NCI-H1092 (cell line): ENCODE results near the gene CMA1.
A peak's percentile ranks its signal among the peaks of the same experiment; 100 is the strongest.
"Not testable (repeated sequence)": the region's sequence is repeated elsewhere in the genome, so short reads cannot be mapped to it uniquely, and the experiment has no call there.

Source experiments
- DNase-seq: peaks from one replicate; lab custom pipeline; 2025; lab: John Stamatoyannopoulos, UW

CMA1 gene, protein sequence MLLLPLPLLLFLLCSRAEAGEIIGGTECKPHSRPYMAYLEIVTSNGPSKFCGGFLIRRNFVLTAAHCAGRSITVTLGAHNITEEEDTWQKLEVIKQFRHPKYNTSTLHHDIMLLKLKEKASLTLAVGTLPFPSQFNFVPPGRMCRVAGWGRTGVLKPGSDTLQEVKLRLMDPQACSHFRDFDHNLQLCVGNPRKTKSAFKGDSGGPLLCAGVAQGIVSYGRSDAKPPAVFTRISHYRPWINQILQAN

DNA sequence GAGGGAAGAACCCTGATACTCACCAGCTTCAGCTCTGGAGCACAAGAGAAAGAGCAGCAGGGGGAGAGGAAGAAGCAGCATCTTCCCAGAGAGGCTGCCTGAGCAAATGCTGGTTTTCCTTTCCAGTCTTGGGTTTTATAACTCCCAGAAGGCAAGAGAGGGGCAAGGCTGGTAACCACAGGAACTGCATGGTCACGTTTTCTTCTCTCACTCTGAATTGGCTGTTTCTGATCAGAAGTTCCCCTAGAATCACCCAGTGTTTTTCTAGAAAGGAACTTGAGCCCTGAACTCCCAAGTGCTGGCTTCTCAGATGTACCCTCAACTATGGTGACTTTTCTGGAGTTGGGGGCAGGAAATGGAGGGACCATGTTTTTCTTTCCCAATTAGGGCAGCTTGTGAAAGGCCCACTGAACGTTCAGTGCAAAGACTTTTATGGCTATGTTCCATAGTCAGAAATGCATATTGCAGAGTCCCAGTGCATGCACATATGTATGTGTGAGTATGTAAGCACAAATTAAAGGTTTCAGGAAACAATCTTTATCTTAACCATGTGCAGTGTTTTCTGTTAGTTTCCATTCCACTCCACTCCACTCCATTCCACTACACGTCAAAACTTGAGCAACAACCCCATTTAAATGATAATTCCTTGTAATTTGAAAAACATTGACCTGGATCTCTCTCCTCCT is at the start of gene CMA1:
Gene CMA1 (minus strand): TSS at position 111 of the 686 bp plus-strand sequence. CDS start 30 bp downstream, at position 81.
- no peak for DNase-seq

DNA sequence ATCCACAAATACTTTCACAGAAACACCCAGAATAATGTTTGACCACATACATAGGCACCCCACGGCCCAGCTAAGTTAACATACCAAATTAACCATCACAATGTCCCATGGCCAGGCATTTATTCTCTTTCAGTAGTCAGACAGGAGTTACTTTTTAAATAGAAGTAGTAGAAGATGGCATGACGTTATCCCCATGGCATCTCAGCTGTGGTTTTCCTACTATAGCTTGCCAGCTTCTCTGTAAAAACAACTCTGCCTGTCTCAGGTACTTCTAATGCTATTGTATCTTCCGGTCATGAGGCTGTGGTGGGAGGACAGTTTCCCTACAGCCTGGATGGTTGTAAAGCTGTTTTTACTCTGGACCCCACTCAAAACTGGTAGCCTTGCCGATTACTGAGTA is 48.7 kb upstream of the CMA1 start:
- DNase-seq = no peak

DNA sequence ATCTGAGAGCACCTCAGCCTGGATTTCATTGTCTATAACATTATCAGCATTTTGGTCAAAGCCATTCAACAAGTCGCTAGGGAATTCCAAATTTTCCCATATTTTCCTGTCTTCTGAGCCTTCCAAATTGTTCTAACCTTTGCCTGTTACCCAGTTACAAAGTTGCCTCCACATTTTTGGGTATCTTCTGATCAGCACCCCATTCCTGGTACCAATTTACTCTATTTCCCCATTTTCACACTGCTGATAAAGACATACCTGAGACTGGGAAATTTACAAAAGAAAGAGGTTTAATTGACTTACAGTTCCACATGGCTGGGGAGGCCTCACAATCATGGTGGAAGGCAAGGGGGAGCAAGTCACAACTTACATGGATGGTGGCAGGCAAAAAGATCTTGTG is 41.0 kb upstream of the CMA1 start:
- not testable (repeated sequence) for DNase-seq

DNA sequence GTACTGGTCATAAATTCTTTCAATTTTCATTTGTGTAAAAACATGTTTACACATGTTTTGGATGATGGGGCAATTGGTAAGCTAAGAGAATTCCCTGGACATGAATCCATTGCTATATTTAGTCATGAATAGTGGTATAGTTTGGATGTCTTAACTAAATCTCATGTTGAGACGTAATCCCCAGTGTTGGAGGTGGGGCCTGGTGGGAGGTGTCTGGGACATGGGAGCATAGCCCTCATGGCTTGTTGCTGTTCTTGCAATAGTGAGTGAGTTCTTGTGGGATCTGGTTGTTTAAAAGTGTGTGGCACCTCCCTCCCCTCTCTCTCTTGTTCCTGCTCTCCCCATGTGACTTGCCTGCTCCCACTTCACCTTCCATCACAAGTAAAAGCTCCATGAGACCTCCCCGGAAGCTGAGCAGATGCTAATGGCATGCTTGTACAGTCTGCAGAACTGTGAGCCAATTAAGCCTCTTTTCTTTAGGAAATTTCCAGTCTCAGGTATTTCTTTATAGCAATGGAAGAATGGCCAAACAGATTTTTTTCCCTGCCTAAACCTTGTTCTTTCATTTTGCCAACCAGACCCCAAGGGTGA is 34.4 kb upstream of the CMA1 start:
- DNase-seq = no peak

DNA sequence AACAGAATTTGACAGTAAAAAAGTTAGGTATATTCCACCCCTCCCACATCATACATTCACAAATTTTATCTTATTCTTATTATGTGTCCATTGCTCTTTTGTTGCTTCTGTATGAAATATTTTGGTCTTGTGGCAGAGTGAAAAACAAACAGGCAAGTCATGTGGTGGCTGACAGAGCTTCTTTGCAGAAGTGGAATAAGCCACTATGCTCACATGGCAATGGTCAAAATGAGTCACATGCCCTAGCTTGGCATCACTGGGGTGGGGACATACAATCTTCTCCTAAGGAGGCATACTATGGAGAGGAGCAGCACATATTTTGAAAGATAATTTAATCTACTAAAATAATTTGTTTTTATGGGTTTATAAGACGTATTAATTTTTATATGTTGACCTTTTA is 27.7 kb upstream of the CMA1 start:
- DNase-seq = no peak

DNA sequence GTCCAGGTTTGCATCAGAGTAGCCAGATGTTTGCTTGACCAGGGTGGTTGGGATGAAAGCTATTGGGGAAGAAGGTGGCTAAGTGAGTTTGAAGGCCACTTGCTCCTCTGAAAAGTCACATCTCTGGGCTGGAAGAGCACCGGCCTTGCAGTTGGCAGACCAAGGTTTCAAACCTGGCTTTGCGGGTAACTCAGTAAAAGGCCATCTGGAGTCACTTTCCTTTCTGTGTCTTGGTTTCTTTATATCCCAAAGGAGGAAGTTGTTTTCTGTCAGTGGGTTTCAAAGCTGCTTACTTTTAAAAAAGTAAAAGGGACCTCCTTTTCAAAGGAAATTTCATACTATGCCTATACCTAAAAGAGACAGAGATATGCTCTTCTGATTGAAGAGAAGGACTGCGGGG is 26.2 kb upstream of the CMA1 start:
- no peak for DNase-seq

DNA sequence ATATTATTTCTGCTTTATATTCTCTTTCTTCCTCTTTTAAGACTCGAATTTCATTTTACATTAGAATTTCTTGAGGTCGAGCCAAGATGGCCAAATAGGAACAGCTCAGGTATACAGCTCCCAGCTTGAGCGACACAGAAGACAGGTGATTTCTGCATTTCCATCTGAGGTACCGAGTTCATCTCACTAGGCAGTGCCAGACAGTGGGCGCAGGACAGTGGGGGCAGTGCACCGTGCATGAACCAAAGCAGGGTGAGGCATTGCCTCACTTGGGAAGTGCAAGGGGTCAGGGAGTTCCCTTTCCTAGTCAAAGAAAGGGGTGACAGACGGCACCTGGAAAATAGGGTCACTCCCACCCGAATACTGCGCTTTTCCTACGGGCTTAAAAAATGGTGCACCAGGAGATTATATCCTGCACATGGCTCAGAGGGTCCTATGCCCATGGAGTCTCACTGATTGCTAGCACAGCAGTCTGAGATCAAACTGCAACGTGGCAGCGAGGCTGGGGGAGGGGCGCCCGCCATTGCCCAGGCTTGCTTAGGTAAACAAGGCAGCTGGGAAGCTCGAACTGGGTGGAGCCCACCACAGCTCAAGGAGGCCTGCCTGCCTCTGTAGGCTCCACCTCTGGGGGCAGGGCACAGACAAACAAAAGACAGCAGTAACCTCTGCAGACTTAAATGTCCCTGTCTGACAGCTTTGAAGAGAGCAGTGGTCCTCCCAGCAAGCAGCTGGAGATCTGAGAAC is 18.0 kb upstream of the CMA1 start:
- not testable (repeated sequence) for DNase-seq

DNA sequence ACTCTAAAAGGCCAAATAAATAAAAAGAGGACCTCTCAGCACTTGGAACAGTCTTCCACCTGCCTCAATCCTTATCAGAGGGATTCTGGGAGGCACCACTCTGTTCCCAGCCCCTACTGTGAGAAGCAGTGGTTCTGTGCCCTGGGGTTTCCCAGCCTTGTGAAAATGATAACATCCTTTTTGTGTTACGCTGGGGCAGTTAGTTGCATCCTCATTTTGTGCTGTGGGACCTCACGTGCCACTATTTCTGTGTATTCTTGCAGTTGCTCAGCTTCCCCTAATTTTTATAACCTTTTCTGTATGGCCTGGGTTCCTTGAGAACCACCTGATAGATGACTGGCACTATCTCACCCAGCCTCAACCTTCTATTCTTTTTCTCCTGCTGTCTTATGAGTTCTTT is 10.8 kb upstream of the CMA1 start:
- no peak for DNase-seq

DNA sequence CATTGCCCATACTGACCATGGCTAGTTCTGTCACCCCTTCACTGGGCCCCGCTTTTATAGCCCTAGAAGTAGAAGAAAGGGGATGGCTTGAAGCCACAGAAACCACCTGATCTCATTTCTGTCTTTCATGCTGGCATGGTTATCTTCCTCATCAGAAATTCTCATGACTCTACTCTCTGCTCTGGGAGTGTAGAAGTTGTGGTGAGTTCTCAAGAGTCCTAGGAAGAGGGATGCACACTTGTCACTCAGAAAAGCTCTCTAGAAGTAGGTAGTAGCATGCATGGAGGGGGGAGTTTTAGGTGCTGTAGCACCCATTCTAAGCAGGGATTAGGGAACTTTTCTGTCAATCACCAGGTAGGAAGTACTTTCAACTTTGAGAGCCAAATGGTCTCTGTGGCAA is 6.1 kb upstream of the CMA1 start:
- no peak for DNase-seq

DNA sequence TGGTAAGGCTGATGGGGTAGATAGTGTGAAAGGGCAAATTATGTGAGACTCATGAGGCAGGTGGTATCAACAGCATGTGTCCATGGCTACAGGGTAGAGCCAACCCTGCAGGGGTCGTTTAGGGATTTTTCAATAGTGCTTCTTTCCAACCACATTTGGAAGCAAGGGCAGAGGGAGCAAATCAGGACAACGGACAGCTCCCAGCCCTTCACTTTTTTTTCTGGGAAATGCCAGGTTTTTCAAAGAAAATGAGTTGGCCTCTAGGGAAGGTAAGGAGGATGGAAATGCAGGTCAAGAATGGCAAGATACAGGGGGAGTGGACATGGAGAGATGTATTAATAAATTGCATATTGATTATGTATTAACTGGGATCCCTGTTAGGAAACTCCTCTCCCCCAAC is 4.9 kb upstream of the CMA1 start:
- DNase-seq = no peak

DNA sequence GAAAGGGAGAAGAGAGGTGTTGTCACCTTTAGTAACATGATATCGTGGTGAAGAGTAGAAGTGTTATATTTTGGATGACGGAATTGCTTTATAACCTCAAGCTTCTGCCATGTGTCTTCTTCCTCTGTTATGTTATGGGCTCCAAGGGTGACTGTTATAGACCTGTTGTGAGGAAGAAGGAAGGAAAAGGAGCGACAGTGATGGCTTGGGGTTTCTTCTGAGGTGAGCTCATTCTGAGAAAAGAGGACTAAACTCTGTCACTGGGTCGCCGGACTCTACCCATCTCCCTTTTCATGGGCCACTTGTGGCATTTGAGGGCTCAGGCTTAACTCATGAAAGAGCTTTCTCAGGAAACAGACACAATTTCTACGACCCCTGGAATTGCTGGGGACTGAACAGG is 1.6 kb downstream of the CMA1 start:
- DNase-seq = no peak

DNA sequence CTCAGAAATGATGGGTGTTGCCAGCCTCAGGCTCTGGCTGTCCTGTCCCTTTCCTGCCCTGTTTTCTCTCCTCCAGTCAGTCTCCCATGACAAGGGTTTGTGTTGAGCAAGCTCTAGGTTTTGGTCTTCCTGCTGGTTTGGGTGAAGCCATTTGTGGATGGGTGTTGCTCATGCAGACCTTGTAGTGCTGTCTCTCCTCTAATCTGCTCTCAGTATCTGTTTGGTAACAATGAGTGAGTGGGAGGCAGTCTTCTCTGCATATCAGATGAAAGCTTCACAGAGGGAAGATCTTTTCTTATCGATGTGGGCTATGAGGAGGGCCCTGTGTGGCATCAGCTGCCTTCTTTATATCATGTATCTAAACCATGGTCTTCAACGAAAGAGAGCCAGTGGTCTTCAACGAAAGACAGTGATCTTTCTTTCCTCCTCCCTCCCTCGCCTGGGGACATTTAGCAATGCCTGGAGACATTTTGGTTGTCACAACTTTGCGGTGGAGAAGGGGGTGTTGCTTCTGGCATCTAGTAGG is 3.6 kb downstream of the CMA1 start:
- DNase-seq = no peak

DNA sequence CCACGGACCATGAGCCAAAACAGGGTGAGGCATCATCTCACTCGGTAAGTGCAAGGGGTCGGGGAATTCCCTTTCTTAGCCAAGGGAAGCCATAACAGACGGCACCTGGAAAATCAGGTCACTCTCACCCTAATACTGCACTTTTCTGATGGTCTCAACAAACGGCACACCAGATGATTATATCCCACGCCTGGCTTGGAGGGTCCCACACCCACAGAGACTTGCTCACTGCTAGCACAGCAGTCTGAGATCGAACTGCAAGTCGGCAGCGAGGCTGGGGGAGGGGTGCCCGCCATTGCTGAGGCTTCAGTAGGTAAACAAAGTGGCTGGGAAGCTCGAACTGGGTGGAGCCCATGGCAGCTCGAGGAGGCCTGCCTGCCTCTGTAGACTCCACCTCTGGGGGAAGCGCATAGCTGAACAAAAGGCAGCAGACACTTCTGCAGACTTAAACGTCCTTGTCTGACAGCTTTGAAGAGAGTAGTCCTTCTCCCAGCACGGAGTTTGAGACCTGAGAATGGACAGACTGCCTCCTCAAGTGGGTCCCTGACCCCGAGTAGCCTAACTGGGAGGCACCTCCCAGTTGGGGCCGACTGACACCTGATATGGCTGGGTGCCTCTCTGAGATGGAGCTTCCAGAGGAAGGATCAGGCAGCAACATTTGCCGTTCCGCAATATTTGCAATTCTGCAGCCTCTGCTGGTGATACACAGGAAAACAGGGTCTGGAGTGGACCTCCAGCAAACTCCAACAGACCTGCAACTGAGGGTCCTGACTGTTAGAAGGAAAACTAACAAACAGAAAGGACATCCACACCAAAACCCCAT is 16.3 kb downstream of the CMA1 start:
- DNase-seq = not testable (repeated sequence)

DNA sequence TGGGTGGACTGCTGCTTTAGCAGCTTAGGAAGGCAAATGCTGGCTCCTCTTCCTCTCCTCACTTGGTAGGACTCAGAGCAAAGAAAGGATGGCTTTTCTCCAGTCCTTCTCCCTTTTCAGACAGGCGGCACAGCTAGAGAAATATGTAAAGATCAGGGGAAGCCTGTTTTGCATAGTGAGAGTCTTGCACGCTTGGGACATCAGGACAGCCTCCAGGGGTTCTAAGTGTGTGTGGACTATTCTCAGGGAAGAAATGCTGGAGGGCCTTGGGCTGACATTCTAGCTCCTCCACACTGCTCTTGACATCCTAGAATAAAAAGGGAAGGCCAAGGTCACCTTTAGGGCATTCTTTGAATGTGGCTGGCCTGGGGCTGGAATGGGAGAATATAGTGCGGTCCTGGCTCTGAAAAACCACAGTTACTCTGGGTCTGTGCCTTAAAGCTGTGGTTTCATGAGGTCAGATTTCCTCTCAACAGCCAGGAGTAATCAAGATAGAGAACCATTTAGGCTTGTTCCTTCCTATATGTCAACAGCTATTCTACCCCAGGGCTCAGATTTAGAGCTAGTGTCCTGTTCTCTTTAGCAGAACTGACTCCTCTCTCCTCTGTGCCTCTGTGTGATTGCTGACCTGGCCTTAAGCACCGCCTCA is 24.3 kb downstream of the CMA1 start:
- no peak for DNase-seq

DNA sequence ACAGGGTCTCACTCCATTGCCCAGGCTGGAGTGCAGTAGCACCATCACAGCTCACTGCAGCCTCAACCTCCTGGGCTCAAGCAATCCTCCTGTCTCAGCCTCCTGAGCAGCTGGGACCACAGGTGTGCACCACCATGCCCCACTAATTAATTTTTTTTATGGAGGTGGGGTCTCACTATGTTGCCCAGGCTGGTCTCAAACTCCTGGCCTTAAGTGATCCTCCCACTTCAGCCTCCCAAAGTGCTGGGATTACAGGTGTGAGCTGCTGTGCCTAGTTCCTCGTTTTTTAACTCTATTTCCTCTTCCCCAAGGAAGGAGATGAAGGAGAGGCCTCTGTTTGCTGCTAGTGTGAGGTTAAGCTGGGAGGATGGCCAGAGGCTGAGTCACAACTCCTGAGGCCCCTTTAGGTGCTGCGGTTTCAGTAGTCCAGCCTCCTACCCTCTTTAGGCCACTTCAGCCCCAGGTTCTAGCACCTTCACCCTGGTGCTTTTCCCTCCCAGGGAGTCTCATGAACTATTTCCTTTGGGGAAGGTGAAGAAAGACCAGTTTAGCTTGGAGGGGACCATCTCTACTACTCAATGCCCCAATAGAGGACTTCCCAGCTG is 25.3 kb downstream of the CMA1 start:
- DNase-seq = not testable (repeated sequence)

DNA sequence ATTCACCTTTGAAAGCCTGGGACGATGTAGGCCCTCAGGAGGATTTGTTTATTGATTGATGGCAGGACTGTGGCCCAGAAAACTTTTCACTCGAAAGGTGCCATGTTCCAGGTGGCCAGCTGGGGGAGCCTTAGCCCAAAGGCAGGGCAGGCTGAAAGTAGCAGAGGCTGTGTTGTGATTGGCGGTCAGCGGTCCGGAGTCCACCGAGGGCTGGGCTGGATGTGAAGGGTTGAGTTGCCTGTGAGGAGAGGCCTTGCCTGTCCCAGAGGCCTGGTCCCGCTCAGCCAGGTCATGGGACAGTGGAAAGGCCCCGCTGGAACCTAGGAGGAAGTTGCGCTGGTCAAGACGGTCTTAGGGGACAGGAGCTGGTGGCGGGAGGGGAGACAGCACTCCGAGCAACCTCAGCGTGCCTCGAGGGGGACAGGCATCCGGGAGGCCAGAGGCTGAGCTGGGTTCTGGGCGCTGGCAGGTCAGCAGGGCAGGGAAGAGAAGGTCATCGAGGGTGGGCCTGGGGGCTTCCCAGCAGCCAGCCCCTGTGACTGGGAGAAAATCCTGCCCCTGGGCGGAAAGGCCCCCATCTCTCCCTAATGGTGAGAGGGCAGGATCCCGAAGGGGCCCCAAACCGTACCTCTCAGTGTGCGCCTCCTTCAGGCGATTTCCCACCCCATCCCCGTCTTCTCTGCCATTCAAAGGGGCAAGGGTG is 26.3 kb downstream of the CMA1 start:
- peak; percentile 0 for DNase-seq

DNA sequence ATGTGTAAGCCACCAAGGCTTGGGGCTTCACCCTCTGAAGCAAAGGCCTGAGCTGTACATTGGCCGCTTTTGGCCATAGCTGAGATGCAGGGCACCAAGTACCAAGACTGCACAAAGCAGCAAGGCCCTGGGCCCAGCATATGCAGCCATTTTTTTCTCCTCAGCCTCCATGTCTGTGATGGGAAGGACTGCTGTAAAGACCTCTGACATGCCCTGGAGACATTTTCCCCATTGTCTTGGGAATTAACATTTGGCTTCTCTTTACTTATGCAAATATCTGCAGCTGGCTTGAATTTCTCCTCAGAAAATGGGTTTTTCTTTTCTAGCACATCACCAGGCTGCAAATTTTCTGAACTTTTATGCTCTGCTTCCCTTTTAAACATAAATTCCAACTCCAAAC is 28.1 kb downstream of the CMA1 start:
- not testable (repeated sequence) for DNase-seq

DNA sequence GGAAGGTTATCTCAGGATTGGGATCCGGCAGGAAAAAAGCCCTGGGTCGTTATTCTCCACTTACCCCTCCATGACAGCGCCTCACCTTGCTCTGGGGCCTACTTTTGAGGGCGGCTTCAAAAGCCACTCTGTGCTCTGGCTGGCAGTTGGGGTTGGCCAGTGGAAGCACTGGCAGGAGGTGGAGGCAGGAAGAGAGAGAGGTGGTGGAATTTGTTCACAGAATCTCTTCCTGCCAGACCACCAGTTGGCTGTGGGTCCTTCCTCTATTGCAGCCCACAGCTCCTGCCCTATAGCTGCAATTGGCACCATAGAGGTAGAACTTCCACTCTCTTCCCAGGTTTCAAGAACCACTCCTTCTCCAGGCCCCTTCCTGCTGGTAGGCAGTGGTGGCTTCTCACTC is 32.8 kb downstream of the CMA1 start:
- DNase-seq = no peak

DNA sequence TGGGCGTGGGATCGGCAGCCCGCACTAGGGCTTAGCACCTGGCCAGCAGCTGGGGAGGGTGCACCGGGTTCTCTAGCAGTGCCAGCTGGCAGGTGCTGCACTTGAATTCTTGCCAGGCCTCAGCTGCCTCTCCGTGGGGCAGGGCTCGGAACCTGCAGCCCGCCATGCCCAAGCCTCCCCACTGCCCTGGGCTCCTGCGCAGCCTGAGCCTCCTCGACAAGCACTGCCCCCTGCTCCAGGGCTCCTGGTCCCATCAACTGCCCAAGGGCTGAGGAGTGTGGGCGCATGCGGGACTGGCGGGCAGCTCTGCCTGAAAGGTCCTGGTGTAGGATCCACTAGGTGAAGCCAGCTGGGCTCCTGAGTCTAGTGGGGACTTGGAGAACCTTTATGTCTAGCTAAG is 34.9 kb downstream of the CMA1 start:
- DNase-seq = no peak

DNA sequence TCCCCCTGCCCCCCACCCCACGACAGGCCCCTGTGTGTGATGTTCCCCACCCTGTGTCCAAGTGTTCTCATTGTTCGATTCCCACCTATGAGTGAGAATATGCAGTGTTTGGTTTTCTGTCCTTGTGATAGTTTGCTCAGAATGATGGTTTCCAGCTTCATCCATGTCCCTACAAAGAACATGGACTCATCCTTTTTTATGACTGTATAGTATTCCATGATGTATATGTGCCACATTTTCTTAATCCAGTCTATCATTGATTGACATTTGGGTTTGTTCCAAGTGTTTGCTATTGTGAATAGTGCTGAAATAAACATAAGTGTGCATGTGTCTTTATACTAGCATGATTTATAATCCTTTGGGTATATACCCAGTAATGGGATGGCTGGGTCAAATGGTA is 37.6 kb downstream of the CMA1 start:
- not testable (repeated sequence) for DNase-seq
